ENCODE data around the gene OAS2. TPM values are rescaled to one million over a fixed set of nuclear protein-coding genes. Genes with fewer than 3 reads are reported as not detected.
"Not testable (repeated sequence)": the region's sequence is repeated elsewhere in the genome, so short reads cannot be mapped to it uniquely, and the experiment has no call there.

Gene OAS2
- total RNA-seq, 1 experiment from 2014 or later: 0.99 TPM

DNA sequence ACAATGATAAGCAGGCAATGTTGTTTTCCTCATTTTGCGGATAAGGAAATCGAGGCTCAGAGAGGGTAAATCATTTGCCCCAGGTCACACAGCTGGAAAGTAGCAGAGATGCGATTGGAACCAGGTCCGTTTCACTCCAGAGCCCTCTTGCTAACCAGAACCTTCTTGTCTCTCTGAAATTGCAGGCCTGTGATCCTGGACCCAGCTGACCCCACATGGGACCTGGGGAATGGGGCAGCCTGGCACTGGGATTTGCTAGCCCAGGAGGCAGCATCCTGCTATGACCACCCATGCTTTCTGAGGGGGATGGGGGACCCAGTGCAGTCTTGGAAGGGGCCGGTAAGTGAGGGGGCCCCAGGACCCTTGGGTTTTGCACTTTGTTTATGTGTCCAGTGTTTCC, 30.6 kb upstream of the OAS2 start:
- no peak for DNase-seq (ENCODE audit: extremely low read depth, low read depth)

DNA sequence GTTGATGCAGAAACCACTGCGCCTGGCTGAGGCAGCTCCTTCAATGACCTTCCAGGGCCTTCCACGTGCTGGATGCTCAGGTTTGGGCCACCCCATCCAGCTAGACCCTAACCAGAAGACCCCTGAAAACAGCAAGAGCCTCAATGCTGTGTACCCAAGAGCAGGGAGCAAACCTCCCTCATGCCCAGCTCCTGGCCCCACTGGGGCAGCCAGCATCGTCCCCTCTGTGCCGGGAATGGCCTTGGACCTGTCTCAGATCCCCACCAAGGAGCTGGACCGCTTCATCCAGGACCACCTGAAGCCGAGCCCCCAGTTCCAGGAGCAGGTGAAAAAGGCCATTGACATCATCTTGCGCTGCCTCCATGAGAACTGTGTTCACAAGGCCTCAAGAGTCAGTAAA, 29.5 kb upstream of the OAS2 start:
- DNase-seq (ENCODE audit: extremely low read depth, low read depth): no peak

DNA sequence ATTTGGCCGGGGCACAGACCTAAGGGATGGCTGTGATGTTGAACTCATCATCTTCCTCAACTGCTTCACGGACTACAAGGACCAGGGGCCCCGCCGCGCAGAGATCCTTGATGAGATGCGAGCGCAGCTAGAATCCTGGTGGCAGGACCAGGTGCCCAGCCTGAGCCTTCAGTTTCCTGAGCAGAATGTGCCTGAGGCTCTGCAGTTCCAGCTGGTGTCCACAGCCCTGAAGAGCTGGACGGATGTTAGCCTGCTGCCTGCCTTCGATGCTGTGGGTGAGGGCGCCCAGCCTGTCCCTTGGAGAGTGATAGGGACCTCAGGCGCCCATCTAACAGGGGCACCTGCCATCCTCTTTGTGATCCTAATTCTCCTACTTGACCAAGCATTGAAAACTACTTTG, 27.6 kb upstream of the OAS2 start:
- DNase-seq (ENCODE audit: extremely low read depth, low read depth): no peak

DNA sequence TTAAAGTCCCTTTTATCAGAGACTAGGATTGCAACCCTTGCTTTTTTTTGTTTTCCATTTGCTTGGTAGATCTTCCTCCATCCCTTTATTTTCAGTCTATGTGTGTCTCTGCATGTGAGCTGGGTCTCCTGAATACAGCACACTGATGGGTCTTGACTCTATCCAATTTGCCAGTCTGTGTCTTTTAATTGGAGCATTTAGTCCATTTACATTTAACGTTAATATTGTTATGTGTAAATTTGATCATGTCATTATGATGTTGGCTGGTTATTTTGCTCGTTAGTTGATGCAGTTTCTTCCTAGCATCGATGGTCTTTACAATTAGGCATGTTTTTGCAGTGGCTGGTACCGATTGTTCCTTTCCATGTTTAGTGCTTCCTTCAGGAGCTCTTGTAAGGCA, 21.2 kb upstream of the OAS2 start:
- DNase-seq (ENCODE audit: extremely low read depth, low read depth): not testable (repeated sequence)

DNA sequence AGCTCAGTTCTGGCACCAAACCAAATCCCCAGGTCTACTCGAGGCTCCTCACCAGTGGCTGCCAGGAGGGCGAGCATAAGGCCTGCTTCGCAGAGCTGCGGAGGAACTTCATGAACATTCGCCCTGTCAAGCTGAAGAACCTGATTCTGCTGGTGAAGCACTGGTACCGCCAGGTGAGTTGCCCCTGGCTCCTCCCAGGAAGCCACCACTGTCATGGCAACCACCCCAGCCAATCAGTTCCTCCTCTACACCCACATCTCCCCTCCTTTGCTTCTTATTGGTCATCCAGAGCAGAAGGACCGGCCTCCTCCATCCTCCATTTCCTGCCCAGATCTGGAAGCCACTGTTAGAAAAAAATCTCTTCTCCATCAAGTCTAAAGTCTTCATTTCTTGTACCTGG, 17.2 kb upstream of the OAS2 start:
- DNase-seq (ENCODE audit: extremely low read depth, low read depth): no peak

DNA sequence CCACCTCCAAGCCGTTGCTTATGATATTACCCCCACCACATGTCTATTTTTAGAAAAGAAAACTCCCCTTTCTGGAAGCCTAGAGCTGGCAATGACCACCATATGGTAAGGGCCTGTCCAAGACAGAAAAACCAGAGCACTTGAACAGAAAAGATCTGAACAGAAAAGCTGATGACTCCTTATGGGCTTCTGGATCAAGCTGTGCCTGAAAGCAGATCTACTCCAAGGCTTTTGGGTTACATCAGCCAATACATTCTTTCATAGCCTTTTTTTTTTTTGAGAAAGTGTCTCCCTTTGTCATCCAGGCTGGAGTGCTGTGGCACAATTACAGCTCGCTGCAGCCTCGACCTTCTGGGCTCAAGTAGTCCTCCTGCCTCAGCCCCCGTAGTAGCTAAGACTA, 16.8 kb upstream of the OAS2 start:
- no peak for DNase-seq (ENCODE audit: extremely low read depth, low read depth)

DNA sequence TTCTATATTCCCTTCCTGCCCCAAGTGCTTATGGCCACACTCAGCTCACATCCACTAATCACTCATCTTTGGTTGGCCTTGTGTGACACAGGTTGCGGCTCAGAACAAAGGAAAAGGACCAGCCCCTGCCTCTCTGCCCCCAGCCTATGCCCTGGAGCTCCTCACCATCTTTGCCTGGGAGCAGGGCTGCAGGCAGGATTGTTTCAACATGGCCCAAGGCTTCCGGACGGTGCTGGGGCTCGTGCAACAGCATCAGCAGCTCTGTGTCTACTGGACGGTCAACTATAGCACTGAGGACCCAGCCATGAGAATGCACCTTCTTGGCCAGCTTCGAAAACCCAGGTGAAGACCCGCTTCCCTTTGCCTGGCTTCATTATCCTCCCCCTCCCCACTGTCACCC, 15.8 kb upstream of the OAS2 start:
- DNase-seq (ENCODE audit: extremely low read depth, low read depth): no peak

DNA sequence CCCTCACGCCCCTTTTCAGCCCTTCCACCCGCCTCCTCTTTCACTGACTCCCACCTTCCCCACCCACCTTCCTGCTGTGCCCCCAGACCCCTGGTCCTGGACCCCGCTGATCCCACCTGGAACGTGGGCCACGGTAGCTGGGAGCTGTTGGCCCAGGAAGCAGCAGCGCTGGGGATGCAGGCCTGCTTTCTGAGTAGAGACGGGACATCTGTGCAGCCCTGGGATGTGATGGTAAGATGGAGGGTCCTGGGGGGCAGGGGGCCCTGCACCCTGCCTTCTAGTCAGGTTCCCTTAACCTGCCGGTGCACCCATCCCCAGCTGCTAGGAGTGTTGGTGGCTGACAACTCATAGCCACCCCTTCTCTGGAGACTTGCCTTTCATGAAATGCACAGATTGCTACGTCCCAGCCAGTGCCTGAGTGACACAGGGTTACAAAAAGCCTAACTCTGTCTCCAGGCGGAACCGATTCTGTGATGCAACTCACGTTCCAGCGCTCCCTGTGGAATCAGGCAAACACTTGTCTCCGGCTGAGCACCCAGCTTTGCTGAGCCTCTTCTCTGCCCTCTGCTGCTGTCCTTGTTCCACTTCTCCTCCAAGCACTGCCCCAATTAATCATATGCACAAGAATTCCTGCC, 15.0 kb upstream of the OAS2 start:
- DNase-seq (ENCODE audit: extremely low read depth, low read depth): no peak

DNA sequence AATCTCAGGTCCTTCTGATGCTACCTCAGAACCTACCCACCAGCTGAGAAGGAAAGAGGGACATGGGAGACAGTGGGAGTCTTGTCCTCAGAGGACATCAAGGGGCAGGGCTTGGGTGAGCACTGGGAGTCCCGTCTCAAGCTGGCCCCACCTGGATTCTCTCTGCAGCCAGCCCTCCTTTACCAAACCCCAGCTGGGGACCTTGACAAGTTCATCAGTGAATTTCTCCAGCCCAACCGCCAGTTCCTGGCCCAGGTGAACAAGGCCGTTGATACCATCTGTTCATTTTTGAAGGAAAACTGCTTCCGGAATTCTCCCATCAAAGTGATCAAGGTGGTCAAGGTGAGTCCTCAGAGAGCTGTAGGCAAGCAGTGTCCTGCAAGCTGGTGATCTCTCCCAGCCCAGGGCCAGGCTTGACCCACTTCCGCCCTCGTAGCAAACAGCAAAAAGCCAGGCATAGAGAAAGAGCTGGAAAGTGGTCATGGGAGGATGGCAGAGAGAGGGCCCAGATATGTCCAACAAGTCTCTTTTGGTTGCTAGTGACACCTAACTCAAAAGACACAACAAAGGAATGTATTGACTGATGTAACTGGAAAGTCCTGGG, 14.2 kb upstream of the OAS2 start:
- DNase-seq (ENCODE audit: extremely low read depth, low read depth): no peak

DNA sequence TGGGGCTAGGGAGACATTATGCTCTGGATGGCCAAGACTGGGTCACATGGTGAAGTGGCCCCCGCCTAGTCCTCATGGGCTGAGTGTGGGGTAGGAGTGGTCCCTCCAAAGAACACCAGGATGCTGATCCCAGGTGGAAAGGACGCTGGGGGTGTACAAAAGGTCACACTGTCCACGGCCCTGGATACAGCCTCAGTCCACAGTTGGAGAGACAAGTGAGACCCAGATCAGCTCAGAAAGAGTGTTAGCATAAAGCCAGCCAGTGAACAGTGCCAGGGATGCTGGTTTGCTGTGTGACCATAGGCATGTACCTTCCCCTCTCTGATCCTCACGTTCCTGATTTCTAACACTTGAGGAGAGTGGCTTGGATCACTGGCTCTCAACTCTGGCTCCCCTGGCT, 13.4 kb upstream of the OAS2 start:
- DNase-seq (ENCODE audit: extremely low read depth, low read depth): no peak

DNA sequence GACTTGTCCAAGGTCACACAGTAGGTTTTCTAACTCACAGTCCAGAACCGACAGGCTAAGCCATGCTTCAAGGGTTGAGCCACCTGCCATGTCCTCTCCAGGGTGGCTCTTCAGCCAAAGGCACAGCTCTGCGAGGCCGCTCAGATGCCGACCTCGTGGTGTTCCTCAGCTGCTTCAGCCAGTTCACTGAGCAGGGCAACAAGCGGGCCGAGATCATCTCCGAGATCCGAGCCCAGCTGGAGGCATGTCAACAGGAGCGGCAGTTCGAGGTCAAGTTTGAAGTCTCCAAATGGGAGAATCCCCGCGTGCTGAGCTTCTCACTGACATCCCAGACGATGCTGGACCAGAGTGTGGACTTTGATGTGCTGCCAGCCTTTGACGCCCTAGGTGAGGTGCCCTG, 12.7 kb upstream of the OAS2 start:
- no peak for DNase-seq (ENCODE audit: extremely low read depth, low read depth)

DNA sequence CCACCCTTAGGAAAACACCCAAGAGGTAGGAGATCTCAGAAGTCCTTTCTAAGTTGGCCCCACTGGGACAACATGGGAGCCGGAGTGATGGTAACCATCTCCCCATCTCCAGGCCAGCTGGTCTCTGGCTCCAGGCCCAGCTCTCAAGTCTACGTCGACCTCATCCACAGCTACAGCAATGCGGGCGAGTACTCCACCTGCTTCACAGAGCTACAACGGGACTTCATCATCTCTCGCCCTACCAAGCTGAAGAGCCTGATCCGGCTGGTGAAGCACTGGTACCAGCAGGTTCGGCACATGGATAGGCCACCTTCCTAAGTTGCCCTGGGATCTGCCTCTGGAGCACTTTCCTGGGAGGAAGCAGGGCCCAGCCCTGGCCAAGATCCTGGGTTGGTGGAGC, 11.0 kb upstream of the OAS2 start:
- no peak for DNase-seq (ENCODE audit: extremely low read depth, low read depth)

DNA sequence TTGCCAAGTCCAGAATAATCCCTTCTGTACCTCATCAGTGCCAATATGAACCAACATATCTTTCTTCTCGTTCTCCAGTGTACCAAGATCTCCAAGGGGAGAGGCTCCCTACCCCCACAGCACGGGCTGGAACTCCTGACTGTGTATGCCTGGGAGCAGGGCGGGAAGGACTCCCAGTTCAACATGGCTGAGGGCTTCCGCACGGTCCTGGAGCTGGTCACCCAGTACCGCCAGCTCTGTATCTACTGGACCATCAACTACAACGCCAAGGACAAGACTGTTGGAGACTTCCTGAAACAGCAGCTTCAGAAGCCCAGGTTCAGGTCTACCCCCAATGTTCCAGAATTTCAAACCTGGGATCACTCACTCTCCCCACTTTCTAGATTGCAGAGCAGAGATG, 10.5 kb upstream of the OAS2 start:
- no peak for DNase-seq (ENCODE audit: extremely low read depth, low read depth)

DNA sequence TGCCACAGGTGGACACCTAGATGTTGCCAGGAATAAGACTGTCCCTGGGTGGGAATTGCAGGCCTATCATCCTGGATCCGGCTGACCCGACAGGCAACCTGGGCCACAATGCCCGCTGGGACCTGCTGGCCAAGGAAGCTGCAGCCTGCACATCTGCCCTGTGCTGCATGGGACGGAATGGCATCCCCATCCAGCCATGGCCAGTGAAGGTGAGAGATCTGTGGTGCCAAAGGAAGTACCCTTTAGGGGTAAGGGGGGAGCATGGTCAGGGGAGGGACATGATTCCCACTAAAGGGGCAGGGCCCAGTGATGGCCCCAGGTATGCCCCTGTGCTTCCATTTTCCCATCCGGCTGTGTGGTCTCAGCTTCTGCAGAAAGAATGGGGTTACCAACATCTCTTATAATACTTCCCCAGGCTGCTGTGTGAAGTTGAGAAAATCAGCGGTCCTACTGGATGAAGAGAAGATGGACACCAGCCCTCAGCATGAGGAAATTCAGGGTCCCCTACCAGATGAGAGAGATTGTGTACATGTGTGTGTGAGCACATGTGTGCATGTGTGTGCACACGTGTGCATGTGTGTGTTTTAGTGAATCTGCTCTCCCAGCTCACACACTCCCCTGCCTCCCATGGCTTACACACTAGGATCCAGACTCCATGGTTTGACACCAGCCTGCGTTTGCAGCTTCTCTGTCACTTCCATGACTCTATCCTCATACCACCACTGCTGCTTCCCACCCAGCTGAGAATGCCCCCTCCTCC, 8.6 kb upstream of the OAS2 start:
- no peak for DNase-seq (ENCODE audit: extremely low read depth, low read depth)

DNA sequence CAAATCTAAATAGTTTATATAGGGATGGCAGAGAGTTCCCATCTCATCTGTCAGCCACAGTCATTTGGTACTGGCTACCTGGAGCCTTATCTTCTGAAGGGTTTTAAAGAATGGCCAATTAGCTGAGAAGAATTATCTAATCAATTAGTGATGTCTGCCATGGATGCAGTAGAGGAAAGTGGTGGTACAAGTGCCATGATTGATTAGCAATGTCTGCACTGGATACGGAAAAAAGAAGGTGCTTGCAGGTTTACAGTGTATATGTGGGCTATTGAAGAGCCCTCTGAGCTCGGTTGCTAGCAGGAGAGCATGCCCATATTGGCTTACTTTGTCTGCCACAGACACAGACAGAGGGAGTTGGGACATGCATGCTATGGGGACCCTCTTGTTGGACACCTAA, 7.9 kb upstream of the OAS2 start:
- no peak for DNase-seq (ENCODE audit: extremely low read depth, low read depth)

DNA sequence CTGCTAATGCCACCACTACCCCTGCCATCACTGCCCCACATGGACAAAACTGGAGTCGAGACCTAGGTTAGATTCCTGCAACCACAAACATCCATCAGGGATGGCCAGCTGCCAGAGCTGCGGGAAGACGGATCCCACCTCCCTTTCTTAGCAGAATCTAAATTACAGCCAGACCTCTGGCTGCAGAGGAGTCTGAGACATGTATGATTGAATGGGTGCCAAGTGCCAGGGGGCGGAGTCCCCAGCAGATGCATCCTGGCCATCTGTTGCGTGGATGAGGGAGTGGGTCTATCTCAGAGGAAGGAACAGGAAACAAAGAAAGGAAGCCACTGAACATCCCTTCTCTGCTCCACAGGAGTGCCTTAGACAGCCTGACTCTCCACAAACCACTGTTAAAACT, 7.1 kb upstream of the OAS2 start:
- no peak for DNase-seq (ENCODE audit: extremely low read depth, low read depth)

DNA sequence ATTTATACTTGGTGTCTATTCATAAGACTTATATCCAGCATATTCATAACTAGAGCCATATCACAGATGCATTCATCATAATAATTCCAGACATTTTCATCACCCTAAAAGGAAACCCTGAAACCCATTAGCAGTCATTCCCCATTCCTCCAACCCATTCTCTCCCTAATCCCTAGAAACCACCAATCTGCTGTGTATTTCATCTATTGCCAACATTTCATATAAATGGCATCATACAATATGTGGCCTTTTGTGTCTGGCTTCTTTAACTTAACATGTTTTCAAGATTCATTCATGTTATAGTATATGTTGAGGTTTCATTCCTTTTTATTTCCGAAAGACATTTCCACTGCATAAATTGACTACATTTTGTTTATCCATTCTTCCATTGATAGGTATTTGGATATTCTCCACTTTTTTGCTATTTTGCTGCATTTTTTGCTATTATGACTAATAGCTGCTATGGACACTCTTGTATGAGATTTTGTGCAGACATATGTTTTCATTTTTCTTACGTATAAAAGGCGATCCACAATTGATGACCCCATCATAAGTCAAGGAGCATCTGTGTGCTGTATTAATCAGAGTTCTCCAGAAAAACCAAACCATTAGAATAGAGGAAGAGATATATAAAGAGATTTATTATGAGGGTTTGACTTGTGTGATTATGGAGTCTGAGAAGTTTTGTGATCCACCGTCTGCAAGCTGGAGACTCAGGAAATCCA, 5.1 kb upstream of the OAS2 start:
- no peak for DNase-seq (ENCODE audit: extremely low read depth, low read depth)

DNA sequence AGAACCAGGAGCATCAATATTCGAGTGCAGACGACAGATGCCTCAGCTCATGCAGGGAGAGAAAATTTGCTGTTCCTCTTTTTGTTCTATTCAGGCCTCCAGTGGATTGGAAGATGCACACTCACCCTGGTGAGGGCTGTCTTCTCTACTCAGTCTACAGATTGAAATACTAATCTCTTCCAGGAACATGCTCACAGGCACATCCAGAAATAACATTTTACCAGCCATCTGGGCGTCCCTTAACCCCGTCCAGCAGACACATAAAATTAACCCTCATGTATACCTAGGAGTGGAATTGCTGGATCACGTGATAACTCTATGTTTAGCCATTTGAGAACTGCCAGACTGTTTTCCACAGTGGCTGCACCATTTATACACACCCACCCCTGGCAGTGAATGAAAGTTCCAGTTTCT, 4.5 kb upstream of the OAS2 start:
- no peak for DNase-seq (ENCODE audit: extremely low read depth, low read depth)

DNA sequence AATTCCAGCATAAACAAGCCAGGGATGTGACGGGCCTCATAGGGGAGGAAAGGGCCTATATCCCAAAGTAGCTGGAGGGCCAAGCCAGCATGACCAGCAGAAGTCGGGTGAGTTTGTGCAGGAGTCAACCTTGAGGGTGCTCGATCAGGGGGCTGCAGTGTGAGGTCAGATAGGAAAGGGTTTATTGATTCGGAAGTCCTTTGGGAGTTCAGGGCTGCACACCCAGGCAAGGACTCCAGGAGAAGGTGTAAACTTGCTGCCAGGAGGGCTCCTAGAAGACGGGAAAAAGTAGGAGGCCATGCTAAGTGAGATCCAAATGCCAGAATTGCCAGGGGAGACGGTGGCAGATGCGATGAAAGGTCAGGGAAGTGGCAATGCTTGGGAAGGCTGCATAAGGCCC, 3.4 kb upstream of the OAS2 start:
- no peak for DNase-seq (ENCODE audit: extremely low read depth, low read depth)

DNA sequence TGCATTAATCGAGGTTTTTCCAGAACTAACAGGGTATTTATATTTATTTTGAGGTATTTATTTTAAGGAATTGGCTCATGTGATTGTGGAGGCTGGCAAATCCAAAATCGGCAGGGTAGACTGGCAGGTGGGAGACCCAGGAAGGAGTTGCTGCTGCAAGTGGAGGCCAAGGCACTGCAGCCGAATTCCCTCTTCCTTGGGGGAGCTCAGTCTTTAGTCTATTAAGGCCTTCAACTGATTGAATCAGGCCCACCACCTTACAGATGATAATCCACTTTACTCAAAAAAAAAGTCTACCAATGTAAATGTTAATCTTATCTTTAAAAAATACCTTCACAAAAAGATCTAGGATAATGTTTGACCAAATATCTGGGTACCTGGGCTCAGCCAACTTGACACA, 1.2 kb upstream of the OAS2 start:
- no peak for DNase-seq (ENCODE audit: extremely low read depth, low read depth)

DNA sequence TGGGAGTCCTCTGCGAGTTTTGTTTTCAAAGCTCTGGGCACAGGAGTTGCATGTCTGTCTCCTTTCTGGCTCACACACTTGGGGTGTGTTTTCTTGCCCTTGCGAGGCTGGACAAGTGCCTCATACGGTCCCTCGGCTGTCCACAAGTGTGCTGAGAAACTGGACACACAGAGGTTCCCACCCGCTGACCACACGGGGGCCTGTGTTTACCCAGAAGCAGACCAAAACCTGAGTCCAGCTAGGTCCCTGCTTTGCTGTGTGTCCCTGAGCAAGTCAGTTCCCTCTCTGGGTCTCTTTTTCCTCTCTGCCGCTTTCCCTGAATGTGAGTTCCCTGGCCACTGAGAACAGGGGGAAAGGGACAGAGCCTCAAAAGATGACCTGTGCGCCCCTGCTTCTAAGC, 678 bp upstream of the OAS2 start:
- DNase-seq (ENCODE audit: extremely low read depth, low read depth): no peak

Measured in NCI-H460 (cell line).